Measurements from ENCODE around the gene ADGRG6.

DNA sequence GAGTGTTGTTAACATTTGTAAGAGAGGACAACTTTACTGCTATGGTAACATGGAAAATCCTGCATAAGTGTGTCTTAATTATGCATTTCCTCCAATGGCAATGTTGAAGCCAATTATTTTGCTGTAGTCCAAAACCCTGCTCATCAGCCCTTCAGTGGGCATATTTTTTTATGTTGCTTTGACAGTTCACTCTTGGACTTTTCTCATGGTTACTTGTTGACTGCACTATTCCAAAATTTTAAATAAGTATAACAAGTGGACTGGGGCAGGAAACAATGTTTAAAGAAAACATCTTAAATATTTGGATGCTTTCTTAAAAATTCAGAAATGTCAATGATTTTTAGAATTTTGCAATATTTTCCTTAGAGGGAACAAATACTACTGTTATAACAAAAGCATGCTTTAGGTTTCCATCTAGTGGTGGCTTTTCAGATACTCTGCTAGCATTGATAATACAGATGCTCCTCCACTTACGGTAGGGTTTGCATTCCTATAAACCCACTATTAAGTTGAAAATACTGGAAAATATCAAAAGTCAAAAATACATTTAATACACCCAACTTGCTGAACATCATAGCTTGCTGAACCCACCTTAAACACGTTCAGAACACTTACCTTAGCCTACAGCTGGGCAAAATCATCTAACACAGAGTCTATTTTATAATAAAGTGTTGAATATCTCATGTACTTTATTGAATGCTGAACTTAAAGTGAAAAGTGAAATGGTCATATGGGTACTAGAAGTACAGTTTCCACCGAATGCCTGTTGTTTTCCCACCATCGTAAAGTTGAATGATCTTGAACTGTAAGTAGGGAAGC, 86.4 kb downstream of the ADGRG6 start:
- TF ChIP-seq POLR2AphosphoS5 (IDR thresholded peaks at IDR 0.05) (no peak), POLR2A (IDR thresholded peaks at IDR 0.05) (no peak), EP300 (IDR thresholded peaks at IDR 0.05; ENCODE audit: low read depth) (no peak)
- TF ChIP-seq, protein P1, sequence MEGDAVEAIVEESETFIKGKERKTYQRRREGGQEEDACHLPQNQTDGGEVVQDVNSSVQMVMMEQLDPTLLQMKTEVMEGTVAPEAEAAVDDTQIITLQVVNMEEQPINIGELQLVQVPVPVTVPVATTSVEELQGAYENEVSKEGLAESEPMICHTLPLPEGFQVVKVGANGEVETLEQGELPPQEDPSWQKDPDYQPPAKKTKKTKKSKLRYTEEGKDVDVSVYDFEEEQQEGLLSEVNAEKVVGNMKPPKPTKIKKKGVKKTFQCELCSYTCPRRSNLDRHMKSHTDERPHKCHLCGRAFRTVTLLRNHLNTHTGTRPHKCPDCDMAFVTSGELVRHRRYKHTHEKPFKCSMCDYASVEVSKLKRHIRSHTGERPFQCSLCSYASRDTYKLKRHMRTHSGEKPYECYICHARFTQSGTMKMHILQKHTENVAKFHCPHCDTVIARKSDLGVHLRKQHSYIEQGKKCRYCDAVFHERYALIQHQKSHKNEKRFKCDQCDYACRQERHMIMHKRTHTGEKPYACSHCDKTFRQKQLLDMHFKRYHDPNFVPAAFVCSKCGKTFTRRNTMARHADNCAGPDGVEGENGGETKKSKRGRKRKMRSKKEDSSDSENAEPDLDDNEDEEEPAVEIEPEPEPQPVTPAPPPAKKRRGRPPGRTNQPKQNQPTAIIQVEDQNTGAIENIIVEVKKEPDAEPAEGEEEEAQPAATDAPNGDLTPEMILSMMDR (IDR thresholded peaks at IDR 0.05), result peak; percentile 39 to 53 (median 48)
